ENCODE data around the gene PYGB.

- no peak for TF ChIP-seq CTCF (conservative IDR thresholded peaks at IDR 0.05)
- no peak for TF ChIP-seq ZFX (IDR thresholded peaks at IDR 0.05)
These were observed 31.5 kb upstream of the PYGB start for GRCh38 chr20:25216199-25216945.

Measured in C4-2B (cell line).